ENCODE results near the gene TRIM54.

The TRIM54 gene

DNA sequence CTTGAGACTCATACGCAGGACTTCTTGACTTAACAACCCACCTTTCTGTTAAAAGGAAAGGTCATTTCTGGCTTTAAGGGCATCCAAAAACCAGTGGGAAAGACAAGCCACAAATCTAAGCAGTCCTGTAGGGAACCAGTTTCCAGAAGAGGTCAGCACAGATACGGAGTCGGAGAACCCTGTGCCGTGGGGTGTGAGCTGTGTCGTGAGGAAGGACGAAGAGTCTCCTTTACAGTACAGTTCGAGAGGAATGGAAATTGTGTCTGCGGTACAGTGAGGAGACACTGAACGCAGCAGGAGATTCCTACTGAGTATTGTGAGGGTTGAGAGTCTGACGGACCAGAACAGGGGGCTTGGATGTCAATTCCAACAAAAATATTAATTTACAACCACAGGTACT is 37.1 kb upstream of the TRIM54 start:
- no peak overlapping the region for H3K4me2 ChIP-seq (ENCODE audit: low read length)
- H3K27me3 ChIP-seq (ENCODE audit: insufficient read depth, low read length, poor library complexity) = no peaks in the 10 kb centered on the region
- no peak overlapping the region for H2BK5ac ChIP-seq (ENCODE audit: low read length)
- no peak overlapping the region for H3K27ac ChIP-seq (ENCODE audit: low read depth, low read length)
- H3K9ac ChIP-seq (ENCODE audit: low read length) = no peak overlapping the region
- H3K4me3 ChIP-seq (ENCODE audit: low read length) = no peak overlapping the region
- H3K18ac ChIP-seq (ENCODE audit: low read length) = no peak overlapping the region
- H3K4ac ChIP-seq (ENCODE audit: low read depth, low read length) = no peak overlapping the region
- H3K79me1 ChIP-seq (ENCODE audit: low read length) = no peaks in the 10 kb centered on the region
- no peak overlapping the region for H4K5ac ChIP-seq (ENCODE audit: low read length)
- WGBS (ENCODE audit: extremely low coverage, insufficient coverage, low lambda C conversion rate) = no CpG with 5 or more reads among the region's 10 CpGs
- no peak overlapping the region for H2BK120ac ChIP-seq (ENCODE audit: low read depth, low read length)
- no peak overlapping the region for H2AK5ac ChIP-seq (ENCODE audit: low read length)
- H3K56ac ChIP-seq (ENCODE audit: low read length) = no peak overlapping the region
- DNase-seq = no peak
- peaks cover 25% of the 10 kb centered on the region for H3K36me3 ChIP-seq (ENCODE audit: control insufficient read depth, insufficient read depth, low read length)
- no peaks in the 10 kb centered on the region for H3K79me2 ChIP-seq (ENCODE audit: control insufficient read depth, insufficient read depth, low read length)
- H2BK15ac ChIP-seq (replicated peaks; ENCODE audit: low read depth) = no peak overlapping the region
- no peaks in the 10 kb centered on the region for H3K4me1 ChIP-seq (ENCODE audit: control insufficient read depth, low read depth, low read length)
- H3K23ac ChIP-seq (ENCODE audit: low read length) = no peak overlapping the region
- H4K8ac ChIP-seq (ENCODE audit: low read depth, low read length) = no peak overlapping the region

DNA sequence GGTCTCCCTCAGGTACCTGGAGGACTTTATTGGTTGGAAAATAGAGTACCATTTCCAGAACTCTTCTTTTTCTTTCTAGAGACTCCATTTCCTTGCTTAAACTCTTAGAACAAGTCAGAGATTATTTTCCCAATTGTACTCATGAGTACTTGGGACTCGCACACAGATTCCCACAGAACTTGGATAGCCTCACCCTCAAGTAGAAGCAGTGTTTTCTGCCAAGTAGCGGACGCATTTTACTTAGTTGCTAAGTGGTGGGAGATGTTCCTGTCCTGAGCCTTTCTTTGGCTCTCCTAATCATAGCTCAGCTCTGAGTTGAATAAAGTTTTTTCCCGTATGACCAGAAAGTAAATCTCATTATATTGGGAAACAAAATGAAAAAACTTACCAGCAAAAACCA is 36.6 kb upstream of the TRIM54 start:
- H3K36me3 ChIP-seq (ENCODE audit: control insufficient read depth, insufficient read depth, low read length) = peaks cover 24% of the 10 kb centered on the region
- no peak overlapping the region for H3K23ac ChIP-seq (ENCODE audit: low read length)
- no peak overlapping the region for H3K56ac ChIP-seq (ENCODE audit: low read length)
- no peak overlapping the region for H3K9ac ChIP-seq (ENCODE audit: low read length)
- H3K4ac ChIP-seq (ENCODE audit: low read depth, low read length) = no peak overlapping the region
- no peak overlapping the region for H3K4me3 ChIP-seq (ENCODE audit: low read length)
- no peak overlapping the region for H2BK120ac ChIP-seq (ENCODE audit: low read depth, low read length)
- H3K79me1 ChIP-seq (ENCODE audit: low read length) = no peaks in the 10 kb centered on the region
- no peak for DNase-seq
- WGBS (ENCODE audit: extremely low coverage, insufficient coverage, low lambda C conversion rate) = no CpG with 5 or more reads among the region's 4 CpGs
- no peak overlapping the region for H3K18ac ChIP-seq (ENCODE audit: low read length)
- no peak overlapping the region for H3K4me2 ChIP-seq (ENCODE audit: low read length)
- H2AK5ac ChIP-seq (ENCODE audit: low read length) = no peak overlapping the region
- no peaks in the 10 kb centered on the region for H3K27me3 ChIP-seq (ENCODE audit: insufficient read depth, low read length, poor library complexity)
- H2BK15ac ChIP-seq (replicated peaks; ENCODE audit: low read depth) = no peak overlapping the region
- no peaks in the 10 kb centered on the region for H3K79me2 ChIP-seq (ENCODE audit: control insufficient read depth, insufficient read depth, low read length)
- H4K8ac ChIP-seq (ENCODE audit: low read depth, low read length) = no peak overlapping the region
- H4K5ac ChIP-seq (ENCODE audit: low read length) = no peak overlapping the region
- H2BK5ac ChIP-seq (ENCODE audit: low read length) = no peak overlapping the region
- peaks cover 3% of the 10 kb centered on the region for H3K4me1 ChIP-seq (ENCODE audit: control insufficient read depth, low read depth, low read length)
- no peak overlapping the region for H3K27ac ChIP-seq (ENCODE audit: low read depth, low read length)

DNA sequence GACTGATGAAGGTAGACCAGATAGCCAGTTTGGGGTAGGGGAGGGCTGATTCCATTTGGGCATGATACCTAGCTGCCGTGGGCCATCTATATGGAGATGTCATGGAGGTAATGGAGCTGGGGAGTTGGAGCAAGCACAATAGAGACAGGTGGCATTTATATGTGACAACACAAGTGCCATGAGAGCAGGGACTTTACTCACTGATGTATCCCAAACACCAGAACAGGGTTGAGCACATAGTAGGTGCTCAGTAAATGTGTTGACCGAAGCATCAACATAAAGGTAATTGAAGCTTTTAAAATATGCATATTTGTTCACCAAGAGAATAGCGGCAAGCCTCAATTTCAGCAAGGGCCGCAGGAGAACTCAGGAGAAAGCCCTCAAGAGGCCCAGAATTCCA is 34.3 kb upstream of the TRIM54 start:
- no peaks in the 10 kb centered on the region for H3K79me1 ChIP-seq (ENCODE audit: low read length)
- H2BK15ac ChIP-seq (replicated peaks; ENCODE audit: low read depth) = no peak overlapping the region
- no peak overlapping the region for H2BK120ac ChIP-seq (ENCODE audit: low read depth, low read length)
- H2BK5ac ChIP-seq (ENCODE audit: low read length) = no peak overlapping the region
- H3K56ac ChIP-seq (ENCODE audit: low read length) = no peak overlapping the region
- H3K18ac ChIP-seq (ENCODE audit: low read length) = no peak overlapping the region
- no peak overlapping the region for H3K4me3 ChIP-seq (ENCODE audit: low read length)
- H3K23ac ChIP-seq (ENCODE audit: low read length) = no peak overlapping the region
- H3K4me1 ChIP-seq (ENCODE audit: control insufficient read depth, low read depth, low read length) = peaks cover 3% of the 10 kb centered on the region
- no peak overlapping the region for H3K9ac ChIP-seq (ENCODE audit: low read length)
- H2AK5ac ChIP-seq (ENCODE audit: low read length) = no peak overlapping the region
- H3K4ac ChIP-seq (ENCODE audit: low read depth, low read length) = no peak overlapping the region
- H4K8ac ChIP-seq (ENCODE audit: low read depth, low read length) = no peak overlapping the region
- no peak overlapping the region for H3K27ac ChIP-seq (ENCODE audit: low read depth, low read length)
- no peak overlapping the region for H4K5ac ChIP-seq (ENCODE audit: low read length)
- peaks cover 10% of the 10 kb centered on the region for H3K36me3 ChIP-seq (ENCODE audit: control insufficient read depth, insufficient read depth, low read length)
- no peaks in the 10 kb centered on the region for H3K27me3 ChIP-seq (ENCODE audit: insufficient read depth, low read length, poor library complexity)
- H3K79me2 ChIP-seq (ENCODE audit: control insufficient read depth, insufficient read depth, low read length) = no peaks in the 10 kb centered on the region
- DNase-seq = no peak
- no CpG with 5 or more reads among the region's 4 CpGs for WGBS (ENCODE audit: extremely low coverage, insufficient coverage, low lambda C conversion rate)
- H3K4me2 ChIP-seq (ENCODE audit: low read length) = no peak overlapping the region

DNA sequence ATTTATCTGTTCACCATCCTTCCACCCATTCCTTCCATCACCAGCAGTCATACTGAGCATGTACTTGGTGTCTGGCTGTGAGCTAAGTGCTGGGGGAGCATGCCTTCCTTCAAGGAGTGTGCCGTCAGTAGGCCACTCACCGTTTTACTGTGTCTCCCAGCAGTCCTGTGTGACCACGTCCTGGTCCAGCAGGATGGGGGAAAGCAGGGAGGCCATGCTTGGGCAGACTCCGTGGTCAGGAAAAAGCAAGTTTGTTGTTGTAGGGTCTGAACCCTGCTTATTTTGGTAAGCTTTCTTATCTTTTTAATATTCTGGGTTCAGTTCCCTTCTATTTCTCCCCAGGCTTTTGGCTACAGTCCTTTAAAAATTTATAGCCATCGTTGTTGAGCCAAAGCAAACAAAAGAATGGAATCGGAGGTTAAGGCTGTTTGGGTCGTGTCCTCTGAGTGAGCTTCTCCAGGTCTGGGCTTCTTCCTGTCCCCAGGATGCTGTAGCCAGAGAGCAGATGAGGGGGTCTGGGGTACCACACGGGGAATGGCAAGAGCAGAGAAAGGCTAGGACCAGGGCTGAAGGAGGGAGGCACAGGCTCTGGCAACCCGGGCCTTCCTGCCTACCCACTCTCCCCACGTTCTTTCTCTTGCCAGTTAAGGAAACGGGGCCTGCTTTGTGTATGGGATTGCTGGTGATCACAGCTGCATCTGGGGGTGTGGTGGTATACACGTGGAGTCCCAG is 32.9 kb upstream of the TRIM54 start:
- no peak overlapping the region for H3K4ac ChIP-seq (ENCODE audit: low read depth, low read length)
- H3K79me1 ChIP-seq (ENCODE audit: low read length) = no peaks in the 10 kb centered on the region
- H4K8ac ChIP-seq (ENCODE audit: low read depth, low read length) = no peak overlapping the region
- H3K4me1 ChIP-seq (ENCODE audit: control insufficient read depth, low read depth, low read length) = peaks cover 3% of the 10 kb centered on the region
- no peak overlapping the region for H2BK5ac ChIP-seq (ENCODE audit: low read length)
- H3K4me3 ChIP-seq (ENCODE audit: low read length) = no peak overlapping the region
- H3K79me2 ChIP-seq (ENCODE audit: control insufficient read depth, insufficient read depth, low read length) = no peaks in the 10 kb centered on the region
- no CpG with 5 or more reads among the region's 12 CpGs for WGBS (ENCODE audit: extremely low coverage, insufficient coverage, low lambda C conversion rate)
- H3K18ac ChIP-seq (ENCODE audit: low read length) = no peak overlapping the region
- no peak overlapping the region for H3K27ac ChIP-seq (ENCODE audit: low read depth, low read length)
- no peak overlapping the region for H4K5ac ChIP-seq (ENCODE audit: low read length)
- no peak overlapping the region for H2AK5ac ChIP-seq (ENCODE audit: low read length)
- no peak overlapping the region for H3K4me2 ChIP-seq (ENCODE audit: low read length)
- no peaks in the 10 kb centered on the region for H3K27me3 ChIP-seq (ENCODE audit: insufficient read depth, low read length, poor library complexity)
- DNase-seq = no peak
- H2BK120ac ChIP-seq (ENCODE audit: low read depth, low read length) = no peak overlapping the region
- no peak overlapping the region for H3K56ac ChIP-seq (ENCODE audit: low read length)
- no peak overlapping the region for H3K9ac ChIP-seq (ENCODE audit: low read length)
- no peak overlapping the region for H3K23ac ChIP-seq (ENCODE audit: low read length)
- H3K36me3 ChIP-seq (ENCODE audit: control insufficient read depth, insufficient read depth, low read length) = peaks cover 3% of the 10 kb centered on the region
- no peak overlapping the region for H2BK15ac ChIP-seq (replicated peaks; ENCODE audit: low read depth)

DNA sequence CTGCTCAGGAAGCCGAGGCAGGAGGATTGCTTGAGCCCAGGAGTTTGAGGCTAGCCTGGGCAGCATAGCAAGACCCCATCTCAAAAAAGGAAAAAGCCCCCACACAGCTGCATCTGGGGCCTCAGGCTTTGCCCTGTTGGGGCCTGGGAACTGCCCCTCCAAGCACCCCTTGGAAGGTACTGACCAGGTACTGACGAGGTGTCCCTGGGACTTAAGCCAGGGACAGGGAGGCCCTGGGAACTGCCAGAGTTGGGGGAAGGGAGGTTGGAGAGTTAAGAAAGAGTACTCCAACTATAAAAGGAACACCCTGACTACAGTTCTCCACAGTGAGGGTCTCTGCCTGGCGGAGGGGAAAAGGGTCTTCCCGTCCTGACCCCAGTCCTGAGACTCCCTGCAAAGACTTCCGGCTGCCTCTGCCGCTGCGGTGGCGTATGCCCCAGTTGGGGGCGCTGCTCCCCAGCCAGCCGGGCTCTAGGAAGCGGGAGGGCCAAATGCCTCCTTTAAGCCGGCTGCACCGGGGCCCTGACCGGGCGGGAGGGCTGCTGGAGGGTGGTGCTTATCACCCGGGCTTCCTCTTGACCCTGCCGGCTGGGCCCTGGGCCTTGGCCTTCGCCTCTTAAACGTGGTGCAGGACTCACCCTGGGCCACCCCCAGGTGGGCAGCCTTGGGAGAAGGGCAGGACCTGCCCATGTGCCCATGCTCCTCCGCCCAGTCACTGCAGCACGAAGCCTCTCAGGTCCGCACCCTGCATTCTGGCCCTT is 32.2 kb upstream of the TRIM54 start:
- Histone ChIP-seq H2AK5ac (ENCODE audit: low read length) (no peak overlapping the region), H2BK120ac (ENCODE audit: low read depth, low read length) (no peak overlapping the region), H3K27ac (ENCODE audit: low read depth, low read length) (no peak overlapping the region), H3K79me2 (ENCODE audit: control insufficient read depth, insufficient read depth, low read length) (no peaks in the 10 kb centered on the region), H3K4me3 (ENCODE audit: low read length) (no peak overlapping the region), H3K23ac (ENCODE audit: low read length) (no peak overlapping the region), H3K9ac (ENCODE audit: low read length) (peak overlapping the region; percentile 50), H3K4ac (ENCODE audit: low read depth, low read length) (peak overlapping the region; percentile 28), H4K5ac (ENCODE audit: low read length) (no peak overlapping the region), H3K4me1 (ENCODE audit: control insufficient read depth, low read depth, low read length) (peaks cover 3% of the 10 kb centered on the region), H3K56ac (ENCODE audit: low read length) (peak overlapping the region; percentile 81), H3K36me3 (ENCODE audit: control insufficient read depth, insufficient read depth, low read length) (peaks cover 1% of the 10 kb centered on the region), H3K79me1 (ENCODE audit: low read length) (no peaks in the 10 kb centered on the region), H4K8ac (ENCODE audit: low read depth, low read length) (no peak overlapping the region), H2BK5ac (ENCODE audit: low read length) (no peak overlapping the region), H3K4me2 (ENCODE audit: low read length) (peak overlapping the region; percentile 4), H2BK15ac (replicated peaks; ENCODE audit: low read depth) (no peak overlapping the region), H3K18ac (ENCODE audit: low read length) (no peak overlapping the region), H3K27me3 (ENCODE audit: insufficient read depth, low read length, poor library complexity) (no peaks in the 10 kb centered on the region)
- peak; percentile 86 for DNase-seq
- no CpG with 5 or more reads among the region's 22 CpGs for WGBS (ENCODE audit: extremely low coverage, insufficient coverage, low lambda C conversion rate)

Measured in mesendoderm (in vitro differentiated cells).